Liver (tissue), 9 donors: ENCODE data around the gene OTOF. TPM values are rescaled to one million over a fixed set of nuclear protein-coding genes. Genes with fewer than 3 reads are reported as not detected.

ENCODE experiments used
- DNase-seq: peaks from one replicate; pipeline ENCODE4 v3.0.0-alpha.2; 2017; ENCODE audit warnings: low spot score
- H3K27ac ChIP-seq, 2 donors: one replicate each; pipeline ENCODE4 v1.7.0; 2013; ENCODE audit warnings: inconsistent platforms in 2 of 2, low read length in 2 of 2, control low read depth in 1 of 2, low read depth in 1 of 2, mild to moderate bottlenecking in 1 of 2
- H3K27me3 ChIP-seq, 4 donors: one replicate each; pipeline versions ENCODE4 v1.6.1 to v1.7.0; 2013; ENCODE audit warnings: low read length in 3 of 4, inconsistent platforms in 1 of 4, mild to moderate bottlenecking in 1 of 4, moderate library complexity in 1 of 4; ENCODE audit not compliant: control insufficient read depth in 4 of 4, insufficient read depth in 4 of 4
- H3K36me3 ChIP-seq, 4 donors: one replicate each; pipeline versions ENCODE4 v1.6.1 to v1.7.0; 2013; ENCODE audit warnings: low read length in 3 of 4, mild to moderate bottlenecking in 3 of 4, low read depth in 1 of 4, moderate library complexity in 1 of 4; ENCODE audit not compliant: control insufficient read depth in 4 of 4, insufficient read depth in 3 of 4
- H3K4me1 ChIP-seq, 4 donors: one replicate each; pipeline versions ENCODE4 v1.6.1 to v1.7.0; 2013; ENCODE audit warnings: low read length in 3 of 4, mild to moderate bottlenecking in 3 of 4, moderate library complexity in 1 of 4; ENCODE audit not compliant: control insufficient read depth in 4 of 4, insufficient read depth in 4 of 4
- H3K4me3 ChIP-seq, 3 donors: one replicate each; pipeline versions ENCODE4 v1.6.1 to v1.7.0; 2013; ENCODE audit warnings: low read length in 3 of 3, control low read depth in 1 of 3, low read depth in 1 of 3, mild to moderate bottlenecking in 1 of 3
- H3K9ac ChIP-seq, 2 donors: one replicate each; pipeline ENCODE4 v1.7.0; 2013; ENCODE audit warnings: low read length in 2 of 2, mild to moderate bottlenecking in 2 of 2, moderate library complexity in 2 of 2, control low read depth in 1 of 2, low read depth in 1 of 2
- H3K9me3 ChIP-seq, 4 donors: one replicate each; pipeline versions ENCODE4 v1.6.1 to v1.7.0; 2013; ENCODE audit warnings: low read length in 3 of 4; ENCODE audit not compliant: control insufficient read depth in 4 of 4
- EGR1 ChIP-seq, 2 donors: IDR thresholded peaks; 2 replicates each; pipeline ENCODE4 v1.6.1; 2016 to 2018; ENCODE audit warnings: antibody characterized with exemption in 2 of 2, low read depth in 2 of 2
- FOXA1 ChIP-seq: IDR thresholded peaks from 2 replicates; pipeline ENCODE4 v1.6.1; 2016; ENCODE audit warnings: antibody characterized with exemption
- FOXA2 ChIP-seq: IDR thresholded peaks from 2 replicates; pipeline ENCODE4 v1.6.1; 2016; ENCODE audit warnings: antibody characterized with exemption
- GABPA ChIP-seq, 2 donors: IDR thresholded peaks in 1 of 2; conservative IDR thresholded peaks in 1 of 2; 2 replicates each; pipeline ENCODE4 v1.6.1; 2016; ENCODE audit warnings: antibody characterized with exemption in 2 of 2, mild to moderate bottlenecking in 1 of 2, moderate library complexity in 1 of 2
- HNF4A ChIP-seq, 2 donors: conservative IDR thresholded peaks; 2 replicates each; pipeline ENCODE4 v1.6.1; 2016; ENCODE audit warnings: antibody characterized with exemption in 2 of 2, mild to moderate bottlenecking in 2 of 2
- HNF4G ChIP-seq: IDR thresholded peaks from 2 replicates; pipeline ENCODE4 v1.6.1; 2016; ENCODE audit warnings: antibody characterized with exemption
- JUND ChIP-seq, 2 donors: IDR thresholded peaks; 2 replicates each; pipeline ENCODE4 v1.6.1; 2016; ENCODE audit warnings: antibody characterized with exemption in 2 of 2
- NR2F2 ChIP-seq: IDR thresholded peaks from 2 replicates; pipeline ENCODE4 v1.6.1; 2016; ENCODE audit warnings: antibody characterized with exemption
- RAD21 ChIP-seq, 2 donors: IDR thresholded peaks; 2 replicates each; pipeline ENCODE4 v1.6.1; 2016; ENCODE audit warnings: antibody characterized with exemption in 2 of 2, mild to moderate bottlenecking in 2 of 2
- RXRA ChIP-seq, 2 donors: IDR thresholded peaks; 2 replicates each; pipeline ENCODE4 v1.6.1; 2017 to 2018; ENCODE audit warnings: antibody characterized with exemption in 2 of 2, mild to moderate bottlenecking in 1 of 2
- SP1 ChIP-seq: IDR thresholded peaks from 2 replicates; pipeline ENCODE4 v1.6.1; 2018; ENCODE audit warnings: antibody characterized with exemption, mild to moderate bottlenecking
- TAF1 ChIP-seq: conservative IDR thresholded peaks from 2 replicates; pipeline ENCODE4 v1.6.1; 2016; ENCODE audit warnings: antibody characterized with exemption, mild to moderate bottlenecking
- YY1 ChIP-seq: IDR thresholded peaks from 2 replicates; pipeline ENCODE4 v1.6.1; 2016; ENCODE audit warnings: antibody characterized with exemption, mild to moderate bottlenecking
- WGBS: extraction: QIAGEN DNeasy Blood & Tissue Kit; methylation state at CpG from one replicate; pipeline ENCODE4 v1.1.7; 2013; 5-methylcytosine and 5-hydroxymethylcytosine counted together
- polyA plus RNA-seq, 2 donors: library from polyadenylated mRNA; stranded (reverse) in 1 of 2; unstranded in 1 of 2; fragments of 200-250 nt in 1 of 2; fragments of >200 nt in 1 of 2; fragmentation: Nextera tagmentation in 1 of 2; extraction: Ambion mirVana in 1 of 2; gene quantifications; one replicate each; pipeline versions ENCODE4 v1.2.1 to v1.2.3, GENCODE V29; 2013 to 2015
- total RNA-seq, 2 donors: library from RNA; depleted of rRNA; stranded (reverse); fragments of >200 nt; gene quantifications; one replicate each; pipeline ENCODE4 v1.2.3, GENCODE V29; 2014
- TF ChIP-seq, protein P1 (sequence below): fragments of 150-350 bp; IDR thresholded peaks from 2 replicates; pipeline ENCODE4 v1.5.1; 2017; ENCODE audit warnings: improper control_type of control experiment, low read depth, low read length; ENCODE audit not compliant: missing input control
- TF ChIP-seq, protein P2 (sequence below): IDR thresholded peaks from 2 replicates; pipeline ENCODE4 v1.6.1; 2016; ENCODE audit warnings: antibody characterized with exemption
- TF ChIP-seq, protein P3 (sequence below): IDR thresholded peaks from 2 replicates; pipeline ENCODE4 v1.6.1; 2016; ENCODE audit warnings: antibody characterized with exemption, mild to moderate bottlenecking
- TF ChIP-seq, protein P4 (sequence below): IDR thresholded peaks from 2 replicates; pipeline ENCODE4 v1.6.1; 2016; ENCODE audit warnings: antibody characterized with exemption
- TF ChIP-seq, protein P5 (sequence below): IDR thresholded peaks from 2 replicates; pipeline ENCODE4 v1.6.1; 2016; ENCODE audit warnings: antibody characterized with exemption
- donor health status: healthy.
- donor health status: healthy.
- donor health status: healthy.
- donor health status: healthy.
- donor health status: healthy.

OTOF gene
- total and polyA plus RNA-seq, 4 donors: 0.06 to 0.28 (median 0.07) TPM; not detected in 1

DNA sequence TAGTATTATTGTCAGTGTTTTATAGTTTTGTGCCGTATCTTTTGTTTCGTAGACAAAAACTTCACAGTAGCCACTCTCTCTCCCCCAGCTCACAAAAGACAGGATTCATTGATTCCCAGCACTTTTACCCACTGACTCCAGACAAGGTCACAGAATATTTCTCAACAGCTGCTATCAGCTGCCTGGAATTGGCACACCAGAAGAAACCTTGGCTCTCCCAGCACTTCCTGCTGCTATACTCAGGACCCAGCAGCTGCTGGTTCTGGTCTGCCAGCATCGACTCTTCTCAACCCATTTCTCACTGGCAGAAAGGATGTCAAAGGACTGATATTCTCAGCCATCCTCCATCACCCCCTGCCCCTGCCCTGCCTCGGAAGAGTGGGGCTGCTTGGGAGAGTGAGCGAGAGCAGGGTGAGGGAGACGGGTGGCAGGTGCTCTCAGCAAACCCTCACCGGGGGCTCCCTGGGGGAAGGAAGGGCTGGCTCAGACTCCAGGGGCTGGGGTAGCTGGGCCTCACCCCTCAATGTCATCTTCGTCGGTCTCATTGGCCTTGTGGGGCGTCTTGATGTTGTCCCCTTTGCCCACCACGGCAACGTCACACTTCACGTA is 6.1 kb upstream of the OTOF start:
- no peaks in the 10 kb centered on the region for H3K36me3 ChIP-seq
- peaks cover 10 to 27% (median 16%) of the 10 kb centered on the region in 4 donors for H3K4me1 ChIP-seq
- no peak overlapping the region for H3K27ac ChIP-seq
- no peaks in the 10 kb centered on the region for H3K27me3 ChIP-seq
- WGBS: 76% methylated on average over 13 of the region's 13 CpGs
- no peak overlapping the region for H3K9ac ChIP-seq
- no peaks in the 10 kb centered on the region for H3K9me3 ChIP-seq
- H3K4me3 ChIP-seq: no peak overlapping the region
- peak; percentile 63 for TF ChIP-seq SP1
- no peak for TF ChIP-seq NR2F2
- no peak for TF ChIP-seq JUND (IDR thresholded peaks at IDR 0.05)
- no peak for TF ChIP-seq FOXA1
- no peak for TF ChIP-seq FOXA2
- TF ChIP-seq, protein P1, sequence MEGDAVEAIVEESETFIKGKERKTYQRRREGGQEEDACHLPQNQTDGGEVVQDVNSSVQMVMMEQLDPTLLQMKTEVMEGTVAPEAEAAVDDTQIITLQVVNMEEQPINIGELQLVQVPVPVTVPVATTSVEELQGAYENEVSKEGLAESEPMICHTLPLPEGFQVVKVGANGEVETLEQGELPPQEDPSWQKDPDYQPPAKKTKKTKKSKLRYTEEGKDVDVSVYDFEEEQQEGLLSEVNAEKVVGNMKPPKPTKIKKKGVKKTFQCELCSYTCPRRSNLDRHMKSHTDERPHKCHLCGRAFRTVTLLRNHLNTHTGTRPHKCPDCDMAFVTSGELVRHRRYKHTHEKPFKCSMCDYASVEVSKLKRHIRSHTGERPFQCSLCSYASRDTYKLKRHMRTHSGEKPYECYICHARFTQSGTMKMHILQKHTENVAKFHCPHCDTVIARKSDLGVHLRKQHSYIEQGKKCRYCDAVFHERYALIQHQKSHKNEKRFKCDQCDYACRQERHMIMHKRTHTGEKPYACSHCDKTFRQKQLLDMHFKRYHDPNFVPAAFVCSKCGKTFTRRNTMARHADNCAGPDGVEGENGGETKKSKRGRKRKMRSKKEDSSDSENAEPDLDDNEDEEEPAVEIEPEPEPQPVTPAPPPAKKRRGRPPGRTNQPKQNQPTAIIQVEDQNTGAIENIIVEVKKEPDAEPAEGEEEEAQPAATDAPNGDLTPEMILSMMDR: no peak
- peak; percentile 51 to 68 for TF ChIP-seq HNF4A (conservative IDR thresholded peaks at IDR 0.05)
- TF ChIP-seq GABPA (IDR thresholded peaks at IDR 0.05 in 1 of 2, conservative IDR thresholded peaks at IDR 0.05 in 1 of 2): peak in 1 of 2 donors; percentile 49
- peak; percentile 87 to 91 for TF ChIP-seq RXRA (IDR thresholded peaks at IDR 0.05)
- no peak for TF ChIP-seq RAD21 (IDR thresholded peaks at IDR 0.05)
- TF ChIP-seq TAF1: no peak
- TF ChIP-seq, protein P2, sequence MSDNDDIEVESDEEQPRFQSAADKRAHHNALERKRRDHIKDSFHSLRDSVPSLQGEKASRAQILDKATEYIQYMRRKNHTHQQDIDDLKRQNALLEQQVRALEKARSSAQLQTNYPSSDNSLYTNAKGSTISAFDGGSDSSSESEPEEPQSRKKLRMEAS: no peak
- TF ChIP-seq, protein P3, sequence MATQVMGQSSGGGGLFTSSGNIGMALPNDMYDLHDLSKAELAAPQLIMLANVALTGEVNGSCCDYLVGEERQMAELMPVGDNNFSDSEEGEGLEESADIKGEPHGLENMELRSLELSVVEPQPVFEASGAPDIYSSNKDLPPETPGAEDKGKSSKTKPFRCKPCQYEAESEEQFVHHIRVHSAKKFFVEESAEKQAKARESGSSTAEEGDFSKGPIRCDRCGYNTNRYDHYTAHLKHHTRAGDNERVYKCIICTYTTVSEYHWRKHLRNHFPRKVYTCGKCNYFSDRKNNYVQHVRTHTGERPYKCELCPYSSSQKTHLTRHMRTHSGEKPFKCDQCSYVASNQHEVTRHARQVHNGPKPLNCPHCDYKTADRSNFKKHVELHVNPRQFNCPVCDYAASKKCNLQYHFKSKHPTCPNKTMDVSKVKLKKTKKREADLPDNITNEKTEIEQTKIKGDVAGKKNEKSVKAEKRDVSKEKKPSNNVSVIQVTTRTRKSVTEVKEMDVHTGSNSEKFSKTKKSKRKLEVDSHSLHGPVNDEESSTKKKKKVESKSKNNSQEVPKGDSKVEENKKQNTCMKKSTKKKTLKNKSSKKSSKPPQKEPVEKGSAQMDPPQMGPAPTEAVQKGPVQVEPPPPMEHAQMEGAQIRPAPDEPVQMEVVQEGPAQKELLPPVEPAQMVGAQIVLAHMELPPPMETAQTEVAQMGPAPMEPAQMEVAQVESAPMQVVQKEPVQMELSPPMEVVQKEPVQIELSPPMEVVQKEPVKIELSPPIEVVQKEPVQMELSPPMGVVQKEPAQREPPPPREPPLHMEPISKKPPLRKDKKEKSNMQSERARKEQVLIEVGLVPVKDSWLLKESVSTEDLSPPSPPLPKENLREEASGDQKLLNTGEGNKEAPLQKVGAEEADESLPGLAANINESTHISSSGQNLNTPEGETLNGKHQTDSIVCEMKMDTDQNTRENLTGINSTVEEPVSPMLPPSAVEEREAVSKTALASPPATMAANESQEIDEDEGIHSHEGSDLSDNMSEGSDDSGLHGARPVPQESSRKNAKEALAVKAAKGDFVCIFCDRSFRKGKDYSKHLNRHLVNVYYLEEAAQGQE: no peak
- TF ChIP-seq HNF4G: no peak
- TF ChIP-seq, protein P4, sequence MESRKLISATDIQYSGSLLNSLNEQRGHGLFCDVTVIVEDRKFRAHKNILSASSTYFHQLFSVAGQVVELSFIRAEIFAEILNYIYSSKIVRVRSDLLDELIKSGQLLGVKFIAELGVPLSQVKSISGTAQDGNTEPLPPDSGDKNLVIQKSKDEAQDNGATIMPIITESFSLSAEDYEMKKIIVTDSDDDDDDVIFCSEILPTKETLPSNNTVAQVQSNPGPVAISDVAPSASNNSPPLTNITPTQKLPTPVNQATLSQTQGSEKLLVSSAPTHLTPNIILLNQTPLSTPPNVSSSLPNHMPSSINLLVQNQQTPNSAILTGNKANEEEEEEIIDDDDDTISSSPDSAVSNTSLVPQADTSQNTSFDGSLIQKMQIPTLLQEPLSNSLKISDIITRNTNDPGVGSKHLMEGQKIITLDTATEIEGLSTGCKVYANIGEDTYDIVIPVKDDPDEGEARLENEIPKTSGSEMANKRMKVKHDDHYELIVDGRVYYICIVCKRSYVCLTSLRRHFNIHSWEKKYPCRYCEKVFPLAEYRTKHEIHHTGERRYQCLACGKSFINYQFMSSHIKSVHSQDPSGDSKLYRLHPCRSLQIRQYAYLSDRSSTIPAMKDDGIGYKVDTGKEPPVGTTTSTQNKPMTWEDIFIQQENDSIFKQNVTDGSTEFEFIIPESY: no peak
- no peak for TF ChIP-seq EGR1 (IDR thresholded peaks at IDR 0.05; ENCODE audit: low read depth in 2 of 2)
- TF ChIP-seq, protein P5, sequence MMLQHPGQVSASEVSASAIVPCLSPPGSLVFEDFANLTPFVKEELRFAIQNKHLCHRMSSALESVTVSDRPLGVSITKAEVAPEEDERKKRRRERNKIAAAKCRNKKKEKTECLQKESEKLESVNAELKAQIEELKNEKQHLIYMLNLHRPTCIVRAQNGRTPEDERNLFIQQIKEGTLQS: no peak
- TF ChIP-seq YY1: no peak
- no peak for DNase-seq
